H7 (cell line): Measurements from ENCODE around the gene HOXA11. TPM values are rescaled to one million over a fixed set of nuclear protein-coding genes. Genes with fewer than 3 reads are reported as not detected.

ENCODE experiments used
- DNase-seq: peaks from one replicate; pipeline ENCODE4 v3.0.0; 2012
- H3K27me3 ChIP-seq: 2 replicates; pipeline ENCODE4 v1.6.0; 2011; ENCODE audit warnings: mild to moderate bottlenecking, low read length; ENCODE audit not compliant: control insufficient read depth, insufficient read depth
- H3K36me3 ChIP-seq: replicated peaks from 2 replicates; pipeline ENCODE4 v1.5.1; 2011; ENCODE audit warnings: low read length; ENCODE audit not compliant: control insufficient read depth, insufficient read depth
- H3K4me3 ChIP-seq: 2 replicates; pipeline ENCODE4 v1.5.1; 2011; ENCODE audit warnings: low read depth, mild to moderate bottlenecking, control low read depth, low read length, moderate library complexity; ENCODE audit not compliant: insufficient read depth
- total RNA-seq: library from RNA; depleted of rRNA; stranded (reverse); fragments of >200 nt; shearing (Covaris generic); gene quantifications from 2 replicates; pipeline ENCODE4 v1.2.3, GENCODE V29; 2014

HOXA11 gene
- total RNA-seq, 1 experiment from 2014 or later: not detected

DNA sequence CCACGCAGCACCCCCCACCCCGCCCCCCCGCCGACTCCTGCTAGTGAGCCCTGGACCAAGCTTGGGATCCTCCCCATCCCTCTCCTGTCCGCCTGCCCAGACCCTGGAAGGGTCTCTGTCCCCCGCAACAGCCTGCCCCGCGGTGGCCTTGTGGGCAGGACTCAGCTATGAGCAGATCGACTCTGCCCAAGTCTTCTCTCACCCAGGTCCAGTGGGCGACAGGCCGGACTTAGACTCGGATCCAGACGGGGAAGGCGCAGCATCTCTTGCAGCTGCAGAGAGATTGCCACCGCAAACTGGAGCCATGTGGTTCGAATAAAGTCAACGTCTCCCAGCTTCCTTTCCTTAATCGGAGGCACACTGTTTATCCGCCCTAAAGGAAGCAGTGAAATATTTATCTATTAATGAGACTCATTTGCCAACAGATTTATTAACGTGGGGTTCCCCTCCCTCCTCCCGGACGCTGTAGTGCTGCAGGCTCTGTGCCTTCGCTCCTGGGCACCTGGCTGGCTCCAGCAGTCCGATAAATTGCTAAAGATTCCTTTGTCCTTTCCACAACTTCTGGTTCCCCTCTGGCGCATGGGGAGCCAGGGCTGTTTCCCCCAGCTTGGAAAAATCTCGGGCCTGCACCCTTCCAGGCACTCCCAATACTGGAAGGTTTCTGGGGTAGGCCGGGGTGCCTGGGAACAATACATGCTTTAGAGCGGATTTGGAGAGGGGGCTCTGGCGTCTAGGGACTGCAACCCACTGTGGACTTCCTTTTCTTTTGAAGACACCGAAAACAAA lies 27.9 kb downstream of the HOXA11 start:
- DNase-seq: peak; percentile 48
- H3K4me3 ChIP-seq: no peak overlapping the region; the same call in 1 of the 2 replicates
- H3K36me3 ChIP-seq: no peaks in the 10 kb centered on the region
- peaks cover 100% of the 10 kb centered on the region for H3K27me3 ChIP-seq

GRCh38 chr7:27156508-27156898 lies 28.5 kb downstream of the HOXA11 start, which contains the start of gene HOXA7:
Gene HOXA7 (minus strand): TSS chr7:27156675. CDS start chr7:27156545, 130 bp downstream.
- H3K4me3 ChIP-seq: peak within 1 kb of the TSS; percentile 28
- DNase-seq: peak; percentile 87
- H3K36me3 ChIP-seq: no peaks in the 10 kb centered on the region
- H3K27me3 ChIP-seq: peaks cover 100% of the 10 kb centered on the region

DNA sequence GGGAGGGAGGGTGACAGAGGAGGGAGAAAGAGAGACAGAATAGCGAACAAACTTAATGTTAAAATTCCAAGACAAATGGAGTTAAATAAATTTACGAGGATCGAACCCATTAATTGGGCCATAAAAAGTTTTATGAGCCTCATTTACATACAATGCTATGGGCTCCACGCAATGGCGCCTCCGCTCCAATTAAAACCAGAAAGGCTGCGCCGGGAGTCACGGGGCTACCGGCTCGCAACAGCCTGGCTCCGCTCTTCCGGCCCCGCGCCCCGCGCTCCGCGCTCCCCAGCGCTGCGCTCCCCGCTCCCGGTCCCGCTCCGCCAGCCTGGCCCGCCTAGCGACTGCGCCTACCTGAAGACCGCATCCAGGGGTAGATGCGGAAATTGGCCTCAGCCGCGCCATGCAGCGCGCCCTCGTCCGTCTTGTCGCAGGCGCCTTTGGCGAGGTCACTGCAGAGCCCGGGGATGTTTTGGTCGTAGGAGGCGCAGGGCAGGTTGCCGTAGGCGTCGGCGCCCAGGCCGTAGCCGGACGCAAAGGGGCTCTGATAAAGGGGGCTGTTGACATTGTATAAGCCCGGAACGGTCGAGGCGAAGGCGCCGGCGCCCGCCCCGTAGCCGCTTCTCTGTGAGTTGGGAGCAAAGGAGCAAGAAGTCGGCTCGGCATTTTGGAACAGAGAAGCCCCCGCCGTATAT lies 29.1 kb downstream of the HOXA11 start:
- no peaks in the 10 kb centered on the region for H3K36me3 ChIP-seq
- peaks cover 100% of the 10 kb centered on the region for H3K27me3 ChIP-seq
- peak; percentile 84 for DNase-seq
- peak overlapping the region; percentile 28 for H3K4me3 ChIP-seq

- Histone ChIP-seq H3K27me3 (peaks cover 100% of the 10 kb centered on the region), H3K4me3 (no peak overlapping the region), H3K36me3 (no peaks in the 10 kb centered on the region)
- DNase-seq: peak; percentile 66
Observed at GRCh38 chr7:27154901-27155815, 29.9 kb downstream of the HOXA11 start.

DNA sequence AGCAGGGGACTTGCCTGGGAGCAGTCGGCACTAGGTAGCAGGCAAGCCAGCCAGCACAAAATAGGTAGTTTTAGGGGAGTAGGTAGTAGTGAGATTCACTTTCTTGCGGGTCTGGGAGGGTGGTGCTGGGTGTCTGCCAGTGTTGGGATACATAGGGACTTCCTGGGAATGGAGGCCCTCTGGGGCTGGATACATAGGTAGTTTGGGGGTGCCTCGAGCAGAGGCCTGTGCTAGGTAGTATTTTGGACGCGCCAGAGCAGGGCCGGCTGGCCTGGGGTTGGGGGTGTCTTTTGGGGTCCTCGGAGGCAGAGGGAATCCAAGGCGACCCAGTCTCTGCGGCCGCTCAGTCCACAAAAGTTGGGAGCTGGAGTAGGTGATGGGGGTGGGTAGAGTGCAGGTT lies 30.7 kb downstream of the HOXA11 start:
- Histone ChIP-seq H3K4me3 (no peak overlapping the region), H3K36me3 (no peaks in the 10 kb centered on the region), H3K27me3 (peaks cover 100% of the 10 kb centered on the region)
- DNase-seq: peak; percentile 53

DNA sequence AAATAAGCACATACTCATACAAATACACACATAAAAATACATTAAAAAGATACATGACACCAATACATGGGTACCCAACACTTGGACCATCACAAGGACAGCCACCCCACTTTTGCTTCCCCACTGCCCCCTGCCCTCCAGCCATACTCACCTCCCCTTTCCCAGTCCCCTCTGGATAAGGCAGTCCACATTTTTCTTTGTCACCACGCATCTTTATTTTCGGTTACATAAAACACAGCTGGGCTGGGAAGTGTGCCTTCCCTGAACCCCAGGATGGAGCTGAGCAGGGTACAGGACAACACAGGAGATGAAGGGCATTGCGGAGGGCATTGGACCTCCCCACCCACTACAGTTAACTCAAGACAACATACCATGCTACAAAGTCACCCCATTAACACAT lies 31.5 kb downstream of the HOXA11 start:
- H3K27me3 ChIP-seq: peaks cover 100% of the 10 kb centered on the region
- peak; percentile 33 for DNase-seq
- no peaks in the 10 kb centered on the region for H3K36me3 ChIP-seq
- no peak overlapping the region for H3K4me3 ChIP-seq

GRCh38 chr7:27152816-27153442 lies 32.1 kb downstream of the HOXA11 start:
- peak; percentile 67 for DNase-seq
- Histone ChIP-seq H3K36me3 (no peaks in the 10 kb centered on the region), H3K4me3 (no peak overlapping the region), H3K27me3 (peaks cover 100% of the 10 kb centered on the region)

DNA sequence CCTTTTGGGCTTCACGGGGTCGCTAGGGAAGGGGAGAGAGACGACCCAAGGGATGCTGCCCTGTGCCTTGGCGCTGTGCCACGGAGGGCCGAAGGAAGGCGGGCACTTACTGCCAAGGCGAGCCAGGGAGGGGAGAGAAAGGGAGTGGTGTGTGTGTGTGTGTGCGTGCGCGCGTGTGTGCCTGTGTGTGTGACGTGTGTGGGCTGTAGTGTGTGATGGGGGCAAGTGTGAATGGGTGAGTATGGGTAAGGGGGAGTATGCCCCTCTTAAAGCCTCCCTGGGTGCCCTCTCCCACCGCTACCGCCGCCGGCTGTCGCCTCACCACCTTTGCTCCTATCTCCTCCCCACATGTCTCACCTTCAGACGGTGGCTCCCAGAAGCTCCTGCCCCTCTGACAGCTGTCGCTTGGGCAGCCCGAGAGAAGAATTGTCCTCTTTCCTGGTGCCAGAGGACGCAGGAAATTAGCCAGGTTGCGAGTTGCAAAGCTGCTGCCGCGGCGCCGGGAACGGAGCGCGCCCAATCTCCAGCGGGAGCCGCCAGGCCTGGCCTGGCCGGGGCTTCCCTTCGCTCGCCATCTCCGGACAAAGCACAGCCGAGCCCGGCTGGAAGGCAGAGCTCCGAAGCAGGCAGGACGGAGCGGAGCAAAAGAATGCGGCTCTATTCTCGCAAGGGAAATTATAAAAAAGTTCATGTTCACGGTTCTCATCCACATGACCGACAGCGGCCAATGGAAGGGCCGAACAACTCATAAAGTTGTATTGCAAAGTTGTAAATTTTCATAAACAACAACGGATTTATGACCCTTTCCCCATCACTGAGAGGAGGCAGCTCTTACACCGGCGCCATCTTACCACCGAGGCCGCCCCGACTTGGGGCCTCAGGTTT lies 32.9 kb downstream of the HOXA11 start, which contains the start of gene HOXA3:
HOXA3 (minus strand) TSS at position 653 of the 885 bp plus-strand sequence. CDS start 41,943 bp downstream, outside the sequence.
- DNase-seq: peak; percentile 73
- H3K36me3 ChIP-seq: no peaks in the 10 kb centered on the region
- no peak within 1 kb of the TSS for H3K4me3 ChIP-seq
- H3K27me3 ChIP-seq: peaks cover 100% of the 10 kb centered on the region

GRCh38 chr7:27151341-27151930 lies 33.6 kb downstream of the HOXA11 start:
- Histone ChIP-seq H3K36me3 (no peaks in the 10 kb centered on the region), H3K4me3 (no peak overlapping the region), H3K27me3 (peaks cover 100% of the 10 kb centered on the region)
- peak; percentile 79 for DNase-seq

- H3K27me3 ChIP-seq: peaks cover 100% of the 10 kb centered on the region
- DNase-seq: peak; percentile 97
Observed at GRCh38 chr7:27150568-27151340, 34.3 kb downstream of the HOXA11 start.

GRCh38 chr7:27149842-27150567 lies 35.0 kb downstream of the HOXA11 start:
- Histone ChIP-seq H3K27me3 (peaks cover 100% of the 10 kb centered on the region), H3K4me3 (no peak overlapping the region), H3K36me3 (no peaks in the 10 kb centered on the region)
- DNase-seq: no peak

More at GRCh38 chr7:27150568-27151340, 34.3 kb downstream of the HOXA11 start:
- H3K36me3 ChIP-seq: no peaks in the 10 kb centered on the region
- no peak overlapping the region for H3K4me3 ChIP-seq
